ENCODE data around the gene TBCK.

DNA sequence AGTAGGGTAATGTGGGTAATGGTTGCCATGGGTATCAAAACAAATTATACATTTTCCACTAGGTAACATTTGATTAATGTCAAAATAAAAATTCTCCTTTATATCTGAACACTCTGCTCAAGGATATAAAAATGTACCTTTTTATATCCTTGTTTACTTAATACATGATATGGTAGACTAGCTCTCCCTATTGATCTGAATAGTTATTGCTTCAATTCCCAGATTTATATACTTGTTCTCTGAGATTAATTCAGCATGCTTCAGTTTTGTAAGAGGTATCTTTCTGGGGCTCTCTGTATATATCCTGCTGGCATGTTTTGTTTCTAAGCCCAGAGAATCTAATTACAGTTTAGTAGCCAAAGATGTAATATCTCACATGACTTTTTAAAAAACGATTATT is 251.0 kb downstream of the TBCK start:
- no peak for TF ChIP-seq EP300 (IDR thresholded peaks at IDR 0.05)
- no peak for TF ChIP-seq CTCF (IDR thresholded peaks at IDR 0.05)
- TF ChIP-seq POLR2A (IDR thresholded peaks at IDR 0.05; ENCODE audit: low read depth) = no peak
- TF ChIP-seq POLR2AphosphoS5 (IDR thresholded peaks at IDR 0.05) = no peak
